GM12878 (cell line): ENCODE data around the gene ISOC2. TPM values are rescaled to one million over a fixed set of nuclear protein-coding genes. Genes with fewer than 3 reads are reported as not detected.

ENCODE experiments used
- ATAC-seq: fragments of 200-7000 bp; cut with Tn5 transposase; 3 replicates; pipeline ENCODE4 v1.9.1; 2020; ENCODE audit warnings: mild to moderate bottlenecking, moderate library complexity
- BruUV-seq: library from RNA; stranded (reverse); fragments of 400-500 nt; replicated peaks from 2 replicates; lab custom pipeline; 2021; lab: Mats Ljungman, UMichigan
- CTCF ChIA-PET: fragments of 300-600 bp; sonication (Branson Sonifier 250); formaldehyde crosslinking; extraction: SDS; loops from one replicate; lab custom pipeline; 2021; ENCODE audit warnings: inconsistent platforms; lab: Yijun Ruan, JAX
- POLR2A ChIA-PET: fragments of 350-600 bp; formaldehyde crosslinking; extraction: SDS; loops from one replicate; lab custom pipeline; 2021; ENCODE audit warnings: inconsistent platforms; lab: Charles Lee
- RAD21 ChIA-PET: fragments of 300-600 bp; sonication (Branson Sonifier 250); formaldehyde crosslinking; loops from one replicate; lab custom pipeline; 2023; ENCODE audit warnings: antibody characterized with exemption; ENCODE audit not compliant: unreplicated experiment; lab: Charles Lee
- SMC1A ChIA-PET: fragments of 300-600 bp; sonication (Branson Sonifier 250); formaldehyde crosslinking; loops from one replicate; lab custom pipeline; 2023; ENCODE audit not compliant: unreplicated experiment, uncharacterized antibody; lab: Charles Lee
- DNase-seq: peaks from one replicate; pipeline ENCODE4 v3.0.0-alpha.2; 2011; ENCODE audit warnings: low read depth, low spot score
- FAIRE-seq: peaks from 3 replicates; lab custom pipeline; 2011; peaks lifted over from hg19 to GRCh38; lab: Jason Lieb, UNC
- H2AFZ ChIP-seq: 2 replicates; pipeline ENCODE4 v1.6.0; 2011; ENCODE audit warnings: low read depth, low read length, control low read depth; ENCODE audit not compliant: control insufficient read depth
- H3K27ac ChIP-seq: 2 replicates; pipeline ENCODE4 v1.5.1; 2011; ENCODE audit warnings: control low read depth; ENCODE audit not compliant: control insufficient read depth, insufficient read depth
- H3K27me3 ChIP-seq, 2 experiments: replicated peaks in 1 of 2; 2 replicates each; pipeline versions ENCODE4 v1.6.0 to v1.6.1; 2011; ENCODE audit warnings: low read length in 1 of 2; ENCODE audit not compliant: control insufficient read depth in 2 of 2, insufficient read depth in 2 of 2
- H3K36me3 ChIP-seq, 2 experiments: 2 replicates each; pipeline ENCODE4 v1.5.1; 2011; ENCODE audit warnings: low read length in 1 of 2; ENCODE audit not compliant: control insufficient read depth in 2 of 2, insufficient read depth in 2 of 2
- H3K4me1 ChIP-seq: 2 replicates; pipeline ENCODE4 v1.6.1; 2011; ENCODE audit warnings: mild to moderate bottlenecking, low read length, moderate library complexity, mixed read lengths; ENCODE audit not compliant: control insufficient read depth, insufficient read depth
- H3K4me2 ChIP-seq: 2 replicates; pipeline ENCODE4 v1.6.0; 2011; ENCODE audit warnings: control low read depth; ENCODE audit not compliant: control insufficient read depth, insufficient read depth
- H3K4me3 ChIP-seq: fragments of 200-600 bp; sonication (generic); 2 replicates; pipeline ENCODE4 v1.5.1; 2016
- H3K79me2 ChIP-seq: 2 replicates; pipeline ENCODE4 v1.6.0; 2011; ENCODE audit warnings: low read length; ENCODE audit not compliant: control insufficient read depth, insufficient read depth
- H3K9ac ChIP-seq: 2 replicates; pipeline ENCODE4 v1.8.0; 2011; ENCODE audit warnings: low read length, control low read depth, mixed read lengths; ENCODE audit not compliant: control insufficient read depth, insufficient read depth
- H3K9me3 ChIP-seq: replicated peaks from 3 replicates; pipeline ENCODE4 v1.5.1; 2011; ENCODE audit warnings: mild to moderate bottlenecking, low read length; ENCODE audit not compliant: control insufficient read depth, insufficient read depth
- H4K20me1 ChIP-seq: 2 replicates; pipeline ENCODE4 v1.6.0; 2011; ENCODE audit not compliant: control insufficient read depth, insufficient read depth
- PAX5 ChIP-seq: IDR thresholded peaks from 2 replicates; pipeline ENCODE4 v1.6.1; 2011; ENCODE audit warnings: low read depth, low read length, borderline replicate concordance
- WGBS: methylation state at CpG from one replicate; pipeline ENCODE4 v1.1.6; 2016; ENCODE audit warnings: low lambda C conversion rate; ENCODE audit not compliant: insufficient replicate concordance, insufficient coverage; ENCODE audit errors: missing lambda C conversion rate; 5-methylcytosine and 5-hydroxymethylcytosine counted together
- in situ Hi-C: fragments of 300-500 bp; cut with MboI; formaldehyde crosslinking; loops from 9 replicates; pipeline ENCODE4 v1.14.3; 2018; ENCODE audit warnings: mixed read lengths
- intact Hi-C: fragments of 100-400 bp; cut with micrococcal nuclease; formaldehyde crosslinking; loops from one replicate; pipeline ENCODE4 v1.14.2; 2022; ENCODE audit not compliant: unreplicated experiment
- polyA plus RNA-seq, 11 experiments: library from polyadenylated mRNA; depleted of rRNA in 4 of 11; unstranded in 6 of 11; stranded (reverse) in 5 of 11; fragments of >200 nt; fragmentation: Nextera tagmentation in 4 of 11; fragmentation: Illumina TruSeq in 1 of 11; extraction: Ambion mirVana in 4 of 11; extraction: Trizol in 1 of 11; gene quantifications; 1 replicate in 1 of 11; 2 replicates in 10 of 11; pipeline versions ENCODE4 v1.2.1 to v1.2.3, GENCODE V29; 2011 to 2016; ENCODE audit warnings: inconsistent platforms in 2 of 11, missing spikeins in 2 of 11, low read depth in 1 of 11
- total RNA-seq, 4 experiments: library from RNA; depleted of rRNA in 3 of 4; stranded (reverse); fragments of >200 nt in 3 of 4; fragmentation: Illumina TruSeq in 1 of 4; extraction: Trizol in 1 of 4; gene quantifications; 2 replicates each; pipeline versions ENCODE4 v1.2.1 to v1.2.3, GENCODE V29; 2013 to 2021
- TF ChIP-seq, protein P1 (sequence below): IDR thresholded peaks from 2 replicates; pipeline ENCODE4 v1.6.1; 2012; ENCODE audit warnings: mild to moderate bottlenecking, low read depth, low read length

The ISOC2 gene
- total and polyA plus RNA-seq, 10 of the 15 experiments (the other 5 are each of a cell fraction or from before 2014, with no cell fraction given) = 0.72 to 238 (median 56.9) TPM

- 6% methylated on average over 17 of the region's 17 CpGs for WGBS
- Histone ChIP-seq H3K9me3 (no peaks in the 10 kb centered on the region; the same call in 2 of the 3 replicates), H2AFZ (no peak overlapping the region), H3K4me1 (no peaks in the 10 kb centered on the region; the same call in 1 of the 2 replicates), H3K9ac (no peak overlapping the region), H3K27me3 (no peaks in the 10 kb centered on the region; a peak in 1 of 4 replicates), H3K27ac (no peak overlapping the region), H3K4me3 (no peak overlapping the region), H4K20me1 (no peaks in the 10 kb centered on the region), H3K4me2 (no peak overlapping the region), H3K36me3 (no peaks in the 10 kb centered on the region), H3K79me2 (no peaks in the 10 kb centered on the region)
- RAD21 ChIA-PET = interaction anchor here (0.9 kb wide), 1 partner anchor 74 kb away, joined by 3 read pairs; no protein-coding TSS in a partner anchor
- TF ChIP-seq, protein P1, sequence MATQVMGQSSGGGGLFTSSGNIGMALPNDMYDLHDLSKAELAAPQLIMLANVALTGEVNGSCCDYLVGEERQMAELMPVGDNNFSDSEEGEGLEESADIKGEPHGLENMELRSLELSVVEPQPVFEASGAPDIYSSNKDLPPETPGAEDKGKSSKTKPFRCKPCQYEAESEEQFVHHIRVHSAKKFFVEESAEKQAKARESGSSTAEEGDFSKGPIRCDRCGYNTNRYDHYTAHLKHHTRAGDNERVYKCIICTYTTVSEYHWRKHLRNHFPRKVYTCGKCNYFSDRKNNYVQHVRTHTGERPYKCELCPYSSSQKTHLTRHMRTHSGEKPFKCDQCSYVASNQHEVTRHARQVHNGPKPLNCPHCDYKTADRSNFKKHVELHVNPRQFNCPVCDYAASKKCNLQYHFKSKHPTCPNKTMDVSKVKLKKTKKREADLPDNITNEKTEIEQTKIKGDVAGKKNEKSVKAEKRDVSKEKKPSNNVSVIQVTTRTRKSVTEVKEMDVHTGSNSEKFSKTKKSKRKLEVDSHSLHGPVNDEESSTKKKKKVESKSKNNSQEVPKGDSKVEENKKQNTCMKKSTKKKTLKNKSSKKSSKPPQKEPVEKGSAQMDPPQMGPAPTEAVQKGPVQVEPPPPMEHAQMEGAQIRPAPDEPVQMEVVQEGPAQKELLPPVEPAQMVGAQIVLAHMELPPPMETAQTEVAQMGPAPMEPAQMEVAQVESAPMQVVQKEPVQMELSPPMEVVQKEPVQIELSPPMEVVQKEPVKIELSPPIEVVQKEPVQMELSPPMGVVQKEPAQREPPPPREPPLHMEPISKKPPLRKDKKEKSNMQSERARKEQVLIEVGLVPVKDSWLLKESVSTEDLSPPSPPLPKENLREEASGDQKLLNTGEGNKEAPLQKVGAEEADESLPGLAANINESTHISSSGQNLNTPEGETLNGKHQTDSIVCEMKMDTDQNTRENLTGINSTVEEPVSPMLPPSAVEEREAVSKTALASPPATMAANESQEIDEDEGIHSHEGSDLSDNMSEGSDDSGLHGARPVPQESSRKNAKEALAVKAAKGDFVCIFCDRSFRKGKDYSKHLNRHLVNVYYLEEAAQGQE = peak; percentile 94
- no peak for TF ChIP-seq PAX5
- POLR2A ChIA-PET = no interaction called here
- in situ Hi-C loops (no loop called here), intact Hi-C loops (no loop called here)
- SMC1A ChIA-PET = interaction anchor here (0.6 kb wide), 1 partner anchor 80 kb away, joined by 3 read pairs; no protein-coding TSS in a partner anchor
- no peak for FAIRE-seq
- CTCF ChIA-PET = interaction anchor here (0.8 to 1.5 kb wide), 4 partner anchors 16 to 67 kb away, joined by 3 to 4 read pairs (median 4); no protein-coding TSS in a partner anchor
- BruUV-seq = no TSS peak
- DNase-seq = no peak
- ATAC-seq = peak; percentile 63
These were observed 24.0 kb downstream of the ISOC2 start for GRCh38 chr19:55437410-55437809.
